GM12874 (cell line): Measurements from ENCODE around the gene MYLK4.

Experiments used
- TF ChIP-seq, protein P1 (sequence below): IDR thresholded peaks from 2 replicates; pipeline ENCODE4 v1.5.1; 2011; ENCODE audit warnings: low read depth, mild to moderate bottlenecking, control low read depth, low read length, moderate library complexity; ENCODE audit not compliant: insufficient read depth

MYLK4 gene

DNA sequence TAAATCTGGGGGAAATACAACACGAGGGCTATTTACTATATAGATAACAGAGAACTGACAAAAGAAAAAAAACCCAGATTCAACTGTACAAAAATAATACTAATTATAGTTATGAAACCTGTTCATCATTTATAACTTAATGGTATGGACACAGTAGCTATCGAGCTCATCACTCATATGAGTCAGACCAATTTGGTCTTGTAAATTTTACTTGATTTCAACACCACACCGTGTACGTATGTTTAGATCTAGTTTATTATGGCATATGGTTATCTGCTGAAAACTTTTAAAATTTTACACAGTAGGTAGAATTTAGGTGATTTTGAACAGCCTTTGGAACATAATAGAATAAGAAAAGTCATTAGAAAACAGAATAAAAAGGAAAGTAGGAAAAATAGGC is 5.5 kb downstream of the MYLK4 start:
- TF ChIP-seq, protein P1, sequence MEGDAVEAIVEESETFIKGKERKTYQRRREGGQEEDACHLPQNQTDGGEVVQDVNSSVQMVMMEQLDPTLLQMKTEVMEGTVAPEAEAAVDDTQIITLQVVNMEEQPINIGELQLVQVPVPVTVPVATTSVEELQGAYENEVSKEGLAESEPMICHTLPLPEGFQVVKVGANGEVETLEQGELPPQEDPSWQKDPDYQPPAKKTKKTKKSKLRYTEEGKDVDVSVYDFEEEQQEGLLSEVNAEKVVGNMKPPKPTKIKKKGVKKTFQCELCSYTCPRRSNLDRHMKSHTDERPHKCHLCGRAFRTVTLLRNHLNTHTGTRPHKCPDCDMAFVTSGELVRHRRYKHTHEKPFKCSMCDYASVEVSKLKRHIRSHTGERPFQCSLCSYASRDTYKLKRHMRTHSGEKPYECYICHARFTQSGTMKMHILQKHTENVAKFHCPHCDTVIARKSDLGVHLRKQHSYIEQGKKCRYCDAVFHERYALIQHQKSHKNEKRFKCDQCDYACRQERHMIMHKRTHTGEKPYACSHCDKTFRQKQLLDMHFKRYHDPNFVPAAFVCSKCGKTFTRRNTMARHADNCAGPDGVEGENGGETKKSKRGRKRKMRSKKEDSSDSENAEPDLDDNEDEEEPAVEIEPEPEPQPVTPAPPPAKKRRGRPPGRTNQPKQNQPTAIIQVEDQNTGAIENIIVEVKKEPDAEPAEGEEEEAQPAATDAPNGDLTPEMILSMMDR = no peak

DNA sequence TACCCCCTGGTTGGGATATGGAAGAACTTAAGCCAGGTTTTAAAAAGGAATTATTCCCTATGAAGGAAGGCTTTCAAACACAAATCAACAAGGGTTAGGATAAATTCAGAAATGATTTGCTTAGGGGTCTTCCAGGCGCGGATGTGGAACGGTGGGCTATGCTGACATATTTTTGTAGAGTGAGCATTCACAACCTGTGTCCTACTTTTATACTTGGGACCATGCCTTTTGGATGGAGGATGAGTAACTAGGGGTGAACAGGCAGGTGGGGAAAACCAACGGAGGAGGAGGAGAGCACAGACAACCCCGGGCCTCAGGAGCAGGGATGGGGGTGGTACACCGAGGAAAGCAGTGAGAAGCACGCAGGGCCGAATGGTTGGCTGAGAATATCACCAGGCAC is 5.9 kb downstream of the MYLK4 start:
- TF ChIP-seq, protein P1 = no peak

DNA sequence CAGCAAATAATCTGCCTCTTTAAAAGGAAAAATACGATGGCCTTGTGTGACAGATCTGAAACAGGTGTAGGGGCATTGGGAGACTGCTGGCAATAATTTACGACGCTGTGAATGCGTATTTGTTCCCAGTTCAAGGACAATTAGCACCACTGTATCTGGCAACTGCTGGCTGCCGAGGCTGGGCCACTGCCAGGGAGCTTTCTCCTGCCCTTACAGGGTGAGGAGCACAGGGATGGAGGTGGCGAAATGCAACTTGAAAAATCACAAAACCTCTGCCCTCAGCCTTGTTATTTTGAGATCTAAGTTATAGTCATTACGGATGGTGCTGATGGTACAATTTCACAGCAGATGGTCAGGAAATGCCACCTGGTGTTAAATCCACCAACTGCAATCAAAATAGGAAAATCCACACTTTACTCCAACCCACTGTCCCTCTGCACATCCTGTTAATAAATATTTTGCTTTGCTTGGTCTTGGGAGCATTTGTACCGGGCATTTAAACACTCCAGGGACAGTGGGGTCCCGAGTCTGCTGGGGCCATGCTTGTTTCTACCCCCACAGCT is 6.4 kb downstream of the MYLK4 start:
- TF ChIP-seq, protein P1 = no peak; the same call in 1 of the 2 replicates

DNA sequence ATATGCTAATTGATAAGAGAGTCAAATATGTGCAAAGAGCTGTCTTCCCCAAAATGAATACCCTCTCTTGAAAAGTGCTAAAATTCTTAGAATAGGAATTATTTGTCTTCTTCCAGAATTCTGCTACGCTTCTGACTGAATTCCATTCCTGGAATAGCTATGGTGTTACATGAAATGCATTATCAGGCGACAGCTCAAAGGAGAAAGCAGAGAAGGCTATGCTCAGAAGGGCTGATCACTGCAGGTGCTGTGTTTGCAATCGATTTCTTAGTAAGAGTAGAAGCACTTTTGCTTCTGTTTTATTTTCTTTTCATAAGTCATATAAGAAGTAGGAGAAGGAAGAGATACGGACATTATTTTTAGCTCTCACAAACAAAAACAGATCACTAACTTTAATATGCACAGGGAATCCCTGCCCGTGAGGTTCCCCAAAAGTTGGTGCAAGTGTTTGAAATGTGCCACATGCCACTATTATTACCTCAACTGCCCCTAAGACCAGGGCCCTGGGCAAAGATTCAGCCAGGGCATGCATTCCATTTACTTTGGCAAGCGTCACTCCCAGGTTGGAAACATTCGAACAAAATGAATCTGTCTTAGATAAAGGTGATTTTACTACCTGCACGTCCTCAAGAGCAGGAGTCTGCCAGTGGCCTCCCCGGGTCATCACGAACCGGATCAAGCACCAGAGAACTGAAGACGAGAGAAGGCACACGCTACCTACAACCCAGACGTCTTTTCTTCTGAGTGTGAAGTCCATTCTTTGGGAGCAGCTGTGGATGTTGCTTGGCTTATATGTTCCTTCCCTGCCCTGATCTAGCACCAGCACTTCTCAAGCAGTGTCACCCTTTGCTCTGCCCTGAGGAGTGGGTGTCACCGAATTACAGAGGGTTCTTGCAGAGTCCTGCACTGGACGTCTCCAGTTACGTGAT is 7.2 kb downstream of the MYLK4 start:
- TF ChIP-seq, protein P1 = no peak

DNA sequence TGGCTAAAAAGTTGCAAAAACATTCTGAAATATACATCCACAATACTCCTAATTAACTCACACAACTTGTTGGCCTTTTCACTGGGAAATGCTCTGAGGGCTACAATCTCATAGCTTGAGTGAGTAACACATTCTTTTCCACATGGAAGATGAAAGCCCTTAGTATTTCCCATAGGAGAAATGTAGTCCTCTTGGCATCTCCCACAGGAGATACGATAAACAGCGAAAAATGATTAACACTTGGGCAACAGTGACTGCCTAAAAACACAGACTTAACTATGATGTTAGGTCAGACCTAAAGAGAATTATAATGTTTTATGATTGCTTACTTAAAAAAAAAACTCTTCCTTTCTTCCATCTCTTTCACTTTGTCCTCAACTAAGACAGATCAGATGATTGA is 9.0 kb downstream of the MYLK4 start:
- TF ChIP-seq, protein P1 = no peak

DNA sequence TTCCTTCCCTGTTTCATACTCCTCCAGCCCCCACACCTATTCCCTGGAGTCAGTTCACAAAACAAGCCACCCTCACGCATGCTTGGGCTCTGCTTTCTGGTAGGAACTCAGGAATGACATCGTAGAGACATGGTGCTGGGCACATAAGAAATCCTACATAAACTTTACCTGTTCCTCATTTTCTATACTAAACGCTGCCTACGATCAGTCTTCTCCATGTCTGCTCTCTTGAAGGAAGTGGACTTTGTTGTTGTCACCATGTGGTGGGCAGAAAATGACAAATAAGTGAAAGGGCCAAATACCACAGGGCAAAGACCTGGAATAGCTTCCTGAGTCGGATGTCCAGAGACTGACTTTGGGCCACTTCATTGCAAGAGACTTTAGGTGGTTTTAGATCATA is 10.1 kb downstream of the MYLK4 start:
- TF ChIP-seq, protein P1 = no peak

DNA sequence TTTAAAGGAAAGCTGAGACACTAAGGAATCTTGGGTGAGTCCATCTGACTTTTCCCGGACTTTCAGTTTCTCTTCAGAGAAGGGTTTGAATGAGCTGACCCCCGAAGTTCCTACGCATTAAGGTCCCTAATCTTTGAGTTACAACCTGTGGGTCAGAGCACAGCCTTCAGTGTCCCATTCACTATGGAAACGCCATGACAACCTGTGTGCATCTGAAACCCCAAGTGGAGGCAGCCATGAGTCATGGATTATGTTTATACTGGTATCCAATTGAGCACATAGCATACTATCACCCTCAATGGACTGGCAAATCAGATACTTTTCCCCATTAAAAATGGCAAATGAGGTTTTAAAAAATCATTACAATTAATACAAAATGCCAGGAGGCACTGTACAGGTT is 11.4 kb downstream of the MYLK4 start:
- TF ChIP-seq, protein P1 = no peak
